Measurements from ENCODE around the gene GALNT16. TPM values are rescaled to one million over a fixed set of nuclear protein-coding genes. Genes with fewer than 3 reads are reported as not detected.

Gene GALNT16
- total and polyA plus RNA-seq, 2 of the 8 experiments (the other 6 are each of a cell fraction or from before 2014, with no cell fraction given): 5.4 to 6.3 TPM

DNA sequence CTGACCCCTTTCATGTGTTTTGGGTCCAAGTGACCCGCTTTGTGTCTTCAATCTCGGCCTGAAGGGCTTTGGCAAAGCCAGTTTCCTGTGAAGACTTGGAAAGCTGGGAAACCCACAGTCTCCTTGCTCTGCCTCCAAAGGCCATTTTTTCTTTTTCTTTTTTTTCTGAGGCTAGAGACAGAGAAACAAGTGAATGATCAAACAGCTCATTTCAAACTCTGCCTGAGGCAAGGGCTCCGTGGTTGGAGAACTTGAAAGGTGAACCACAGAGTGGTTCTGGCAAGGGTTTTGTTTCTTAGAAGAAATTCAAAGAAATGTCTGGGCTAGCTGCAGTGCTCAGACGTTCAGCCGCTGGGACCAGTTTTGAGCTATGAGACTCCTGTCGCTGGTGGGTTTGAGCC, 75.4 kb downstream of the GALNT16 start (continued):
- TF ChIP-seq, protein P1, sequence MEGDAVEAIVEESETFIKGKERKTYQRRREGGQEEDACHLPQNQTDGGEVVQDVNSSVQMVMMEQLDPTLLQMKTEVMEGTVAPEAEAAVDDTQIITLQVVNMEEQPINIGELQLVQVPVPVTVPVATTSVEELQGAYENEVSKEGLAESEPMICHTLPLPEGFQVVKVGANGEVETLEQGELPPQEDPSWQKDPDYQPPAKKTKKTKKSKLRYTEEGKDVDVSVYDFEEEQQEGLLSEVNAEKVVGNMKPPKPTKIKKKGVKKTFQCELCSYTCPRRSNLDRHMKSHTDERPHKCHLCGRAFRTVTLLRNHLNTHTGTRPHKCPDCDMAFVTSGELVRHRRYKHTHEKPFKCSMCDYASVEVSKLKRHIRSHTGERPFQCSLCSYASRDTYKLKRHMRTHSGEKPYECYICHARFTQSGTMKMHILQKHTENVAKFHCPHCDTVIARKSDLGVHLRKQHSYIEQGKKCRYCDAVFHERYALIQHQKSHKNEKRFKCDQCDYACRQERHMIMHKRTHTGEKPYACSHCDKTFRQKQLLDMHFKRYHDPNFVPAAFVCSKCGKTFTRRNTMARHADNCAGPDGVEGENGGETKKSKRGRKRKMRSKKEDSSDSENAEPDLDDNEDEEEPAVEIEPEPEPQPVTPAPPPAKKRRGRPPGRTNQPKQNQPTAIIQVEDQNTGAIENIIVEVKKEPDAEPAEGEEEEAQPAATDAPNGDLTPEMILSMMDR (IDR thresholded peaks at IDR 0.05; ENCODE audit: control extremely low read depth in 1 of 3, insufficient read depth in 1 of 3, low read depth in 1 of 3, low read length in 3 of 3): no peak

All from H1 (cell line).